ENCODE results near the gene PUS3.

PUS3 gene

GRCh38 chr11:125941267-125941618 lies 38.2 kb upstream of the PUS3 start:
- DNase-seq: no peak

DNA sequence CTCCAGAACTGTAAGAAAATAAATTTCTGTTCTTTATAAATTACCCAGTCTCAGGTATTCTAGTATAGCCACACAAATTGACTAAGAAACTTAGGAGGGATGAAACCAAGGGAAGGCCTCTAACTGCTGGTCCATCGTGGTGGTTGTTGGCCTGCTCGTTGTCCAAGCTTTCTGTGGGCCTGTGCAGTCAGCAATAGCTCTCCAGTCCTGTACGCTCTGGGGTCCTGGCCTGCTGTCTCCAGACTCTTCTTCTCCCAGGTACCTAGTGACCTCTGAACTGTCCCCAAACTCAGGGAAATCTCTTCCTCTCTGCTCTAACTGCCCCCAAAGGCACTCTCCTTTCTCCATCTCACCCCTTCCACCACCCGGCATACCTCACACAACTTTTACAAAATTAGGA lies 37.1 kb upstream of the PUS3 start:
- DNase-seq: no peak

GRCh38 chr11:125939081-125939521 lies 36.1 kb upstream of the PUS3 start:
- no peak for DNase-seq

DNA sequence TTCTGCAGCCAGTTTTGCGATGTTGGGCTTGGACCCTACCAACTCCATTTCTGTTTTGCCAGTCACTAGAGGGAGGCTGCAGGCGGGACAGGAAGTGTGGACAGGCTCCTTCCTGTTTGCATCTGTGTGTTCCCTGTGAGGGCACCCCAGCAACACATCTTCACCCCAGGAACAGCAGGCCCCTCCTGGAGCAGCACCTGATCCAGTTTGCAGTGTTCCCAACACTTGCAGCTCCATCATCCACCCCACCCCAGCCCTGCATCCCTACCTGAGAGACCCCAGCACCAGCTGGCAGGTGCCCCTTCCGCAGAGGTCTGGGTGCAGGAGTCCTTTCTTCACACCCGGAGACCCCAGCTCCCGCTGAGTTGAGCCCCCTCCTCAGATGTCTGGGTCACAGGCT lies 35.4 kb upstream of the PUS3 start:
- no peak for DNase-seq

DNA sequence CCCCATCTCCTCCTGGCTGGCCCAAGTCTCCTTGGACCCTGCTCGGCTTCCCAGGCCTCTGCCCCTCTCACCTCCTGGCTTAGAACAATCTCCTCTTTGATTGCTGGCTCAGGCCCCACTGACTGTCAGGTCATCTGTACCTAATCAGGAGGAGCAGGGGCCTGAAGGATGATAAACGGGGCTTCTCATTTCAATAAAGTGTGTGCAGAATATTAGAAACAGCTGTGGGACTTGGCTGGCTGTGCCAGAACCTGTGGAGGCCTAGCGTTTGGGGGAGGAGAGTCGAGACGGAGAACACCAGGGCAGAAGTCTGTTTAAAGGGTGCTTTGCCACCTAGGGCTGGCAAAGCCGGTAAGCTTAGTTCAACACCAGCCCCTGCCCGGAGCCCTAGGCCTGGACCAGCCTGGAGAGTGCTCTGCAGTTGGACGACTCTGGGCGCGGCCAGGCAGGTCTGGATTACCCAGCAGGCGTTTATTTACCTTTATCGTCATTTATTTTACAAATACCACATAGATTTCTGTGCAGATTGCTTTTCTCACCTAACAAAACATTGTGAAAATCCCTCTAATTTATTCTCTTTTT lies 32.7 kb upstream of the PUS3 start:
- no peak for DNase-seq

- no peak for DNase-seq
Observed at GRCh38 chr11:125935056-125935455, 32.0 kb upstream of the PUS3 start.

- no peak for DNase-seq
Observed at GRCh38 chr11:125934473-125934872, 31.5 kb upstream of the PUS3 start.

- no peak for DNase-seq
Observed at GRCh38 chr11:125933030-125933813, 30.2 kb upstream of the PUS3 start.

- no peak for DNase-seq
Observed at GRCh38 chr11:125932301-125932700, 29.3 kb upstream of the PUS3 start.

- no peak for DNase-seq
Observed at GRCh38 chr11:125931668-125932067, 28.7 kb upstream of the PUS3 start.

- DNase-seq: no peak
Observed at GRCh38 chr11:125931116-125931515, 28.1 kb upstream of the PUS3 start.

GRCh38 chr11:125930076-125930450 lies 27.1 kb upstream of the PUS3 start:
- no peak for DNase-seq

DNA sequence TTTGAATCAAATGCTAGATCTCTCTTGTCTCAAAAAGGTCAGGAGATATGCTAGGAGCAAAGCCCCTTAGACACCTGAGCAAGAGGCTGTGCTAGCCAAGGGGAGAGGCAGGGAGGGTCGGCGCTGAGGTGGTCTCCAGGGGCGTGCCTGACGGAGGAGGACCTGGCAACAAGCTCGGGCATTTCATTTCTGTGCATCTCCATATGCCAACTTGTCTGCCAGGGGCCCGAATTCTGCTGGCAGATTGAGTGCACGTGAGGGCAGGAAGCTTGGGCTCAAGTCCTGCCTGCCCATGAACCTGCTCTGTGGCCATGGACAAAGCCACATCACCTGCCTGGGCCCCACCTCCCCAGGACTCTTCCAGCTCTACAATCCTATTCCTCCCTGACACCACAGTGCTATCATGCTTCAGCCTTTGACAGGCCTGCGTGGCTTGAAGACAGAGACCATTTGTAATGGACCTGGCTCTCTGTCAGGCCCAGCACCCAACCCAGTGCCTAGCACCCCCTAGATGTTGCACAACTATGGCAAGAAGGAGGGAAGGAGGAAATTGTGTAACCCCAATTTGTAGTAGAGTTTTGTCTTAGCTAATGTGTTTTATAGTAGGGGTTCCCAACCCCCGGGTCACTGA lies 26.6 kb upstream of the PUS3 start:
- no peak for DNase-seq

- DNase-seq: no peak
Observed at GRCh38 chr11:125926682-125927081, 23.7 kb upstream of the PUS3 start.

GRCh38 chr11:125925804-125926203 lies 22.8 kb upstream of the PUS3 start:
- no peak for DNase-seq

DNA sequence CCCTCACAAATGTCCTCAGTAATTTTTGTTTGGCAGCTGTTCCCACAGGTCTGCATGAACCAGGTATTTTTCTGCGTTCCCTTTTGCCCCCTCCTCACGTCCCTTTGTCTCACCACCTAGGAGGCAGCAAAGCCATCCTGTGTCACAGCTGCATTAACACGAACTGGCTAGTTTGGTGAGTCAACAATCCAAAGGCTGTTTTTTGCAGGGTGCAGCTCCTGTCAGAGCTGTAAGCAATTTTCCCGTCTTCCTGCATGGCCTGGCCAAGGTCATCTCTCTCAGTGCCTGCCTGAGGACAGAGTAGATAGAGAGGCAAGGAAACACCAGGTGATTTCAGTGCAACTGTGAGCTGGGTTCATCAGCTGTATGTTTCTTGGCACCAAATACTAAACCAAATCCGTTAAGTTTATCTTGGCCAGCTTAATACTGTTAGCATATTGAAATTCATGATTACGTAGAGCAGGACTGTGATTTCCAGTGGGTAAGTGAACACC lies 22.3 kb upstream of the PUS3 start:
- DNase-seq: no peak

DNA sequence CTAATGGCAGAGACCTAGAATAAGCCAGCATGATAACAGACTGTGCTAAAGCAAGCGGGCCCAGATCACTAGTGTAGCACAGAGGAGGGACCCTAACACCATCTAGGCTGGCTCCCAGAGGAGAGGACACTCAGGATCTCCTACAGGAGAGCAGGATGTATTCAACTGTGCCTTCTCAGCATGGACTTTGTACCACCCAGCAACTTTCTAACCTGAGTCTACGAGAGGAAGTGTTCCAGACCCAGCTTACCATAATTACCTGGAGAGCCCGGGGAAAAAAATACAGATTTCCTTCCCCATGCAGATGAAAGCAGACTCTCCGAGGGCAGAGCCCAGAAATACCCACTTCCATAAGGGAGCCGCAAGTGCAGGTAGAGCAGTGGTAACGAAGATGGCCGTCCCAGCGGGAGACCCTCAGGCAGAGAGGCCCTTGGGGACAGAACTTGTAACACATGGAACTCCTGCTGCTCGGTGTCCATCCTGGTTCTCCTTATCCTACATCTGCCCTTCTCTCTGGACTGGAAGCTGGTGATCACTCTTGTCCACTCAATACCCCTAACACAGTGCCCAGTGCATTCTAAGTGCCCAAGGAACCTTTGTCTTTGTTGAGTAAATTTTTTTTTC lies 21.5 kb upstream of the PUS3 start:
- no peak for DNase-seq

GRCh38 chr11:125923633-125924032 lies 20.6 kb upstream of the PUS3 start:
- DNase-seq: no peak

DNA sequence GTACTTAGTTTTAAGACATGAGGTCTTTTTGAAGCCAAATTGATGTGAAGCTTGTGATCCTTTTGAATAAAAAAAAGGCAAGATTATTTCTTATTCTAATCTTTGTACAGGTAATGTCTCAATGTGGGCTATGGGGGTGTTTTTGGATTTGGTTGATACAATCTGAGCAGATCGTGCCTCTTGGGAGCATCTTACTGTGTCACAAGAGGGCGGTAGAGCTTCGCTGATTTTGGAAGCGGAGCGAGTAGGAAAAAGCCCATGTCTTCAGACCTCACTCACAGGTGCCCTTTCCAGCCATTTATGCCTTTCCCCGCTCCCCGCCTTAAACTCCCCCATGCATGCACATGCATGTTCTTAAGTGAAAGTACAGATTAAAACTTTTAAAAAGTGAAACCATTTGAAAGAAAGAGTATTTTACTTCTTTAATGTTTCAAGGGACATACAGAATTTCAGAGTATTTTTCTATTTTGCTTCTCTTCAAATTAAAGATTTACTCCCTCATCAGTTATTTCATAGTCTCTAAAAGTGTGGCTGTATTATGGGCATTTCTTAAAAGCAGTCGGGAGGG lies 20.1 kb upstream of the PUS3 start:
- DNase-seq: peak; percentile 58

- no peak for DNase-seq
Observed at GRCh38 chr11:125922156-125922555, 19.1 kb upstream of the PUS3 start.

- no peak for DNase-seq
Observed at GRCh38 chr11:125921042-125921441, 18.0 kb upstream of the PUS3 start.

DNA sequence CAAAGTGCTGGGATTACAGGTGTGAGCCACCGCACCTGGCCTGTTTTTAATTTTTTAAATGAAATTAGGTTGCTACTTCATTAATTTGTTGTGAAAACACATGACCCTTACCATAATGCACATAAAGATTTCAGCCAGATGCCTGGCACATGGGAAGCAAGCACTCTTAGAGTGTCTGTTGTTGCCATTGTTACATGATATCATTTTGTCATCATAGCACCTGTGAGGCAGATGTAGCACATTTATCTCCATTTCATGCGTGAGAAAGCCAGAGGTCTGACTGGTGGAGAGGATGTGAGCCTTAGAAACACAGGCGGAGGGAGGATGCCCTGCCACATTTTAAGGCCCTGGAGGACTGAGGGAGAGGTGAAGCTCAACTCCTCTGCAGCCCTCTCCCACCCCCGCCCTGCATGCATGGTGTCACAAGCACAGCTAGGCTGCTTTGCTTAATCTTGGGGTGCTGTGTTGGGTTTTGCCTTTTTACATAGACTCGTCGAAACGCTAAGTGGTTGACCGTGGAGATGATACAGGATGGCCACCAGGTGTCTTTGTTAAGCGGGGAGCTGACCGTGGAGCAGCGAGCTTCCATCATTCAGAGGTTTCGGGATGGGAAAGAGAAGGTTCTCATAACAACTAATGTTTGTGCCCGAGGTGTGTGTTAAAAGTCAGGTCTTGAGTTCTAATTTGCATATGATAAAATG lies 15.3 kb upstream of the PUS3 start:
- no peak for DNase-seq

All from CD4-positive, alpha-beta T cell treated with Interleukin-12 subunit alpha and Interleukin-12 subunit beta, for 1 hour (primary cell).